ENCODE results near the gene CEP350.

Gene CEP350

GRCh38 chr1:180160357-180160756, 205.7 kb downstream of the CEP350 start:
- no peak overlapping the region for H3K4me3 ChIP-seq (replicated peaks; ENCODE audit: low read depth, low read length)
- DNase-seq (ENCODE audit: extremely low read depth, low read depth) = no peak
- TF ChIP-seq CTCF (IDR thresholded peaks at IDR 0.05; ENCODE audit: low read depth, low read length, missing control alignments) = no peak

- TF ChIP-seq CTCF (IDR thresholded peaks at IDR 0.05; ENCODE audit: low read depth, low read length, missing control alignments) = no peak
- no peak overlapping the region for H3K4me3 ChIP-seq (replicated peaks; ENCODE audit: low read depth, low read length)
- DNase-seq (ENCODE audit: extremely low read depth, low read depth) = no peak
Observed at GRCh38 chr1:180163041-180163440, 208.4 kb downstream of the CEP350 start.

Data from HFF-Myc (cell line).